RWPE2 (cell line): ENCODE results near the gene CNTNAP5.

ENCODE experiments used
- ATAC-seq: fragments of 200-7000 bp; cut with Tn5 transposase; 3 replicates; pipeline ENCODE4 v1.9.1; 2021; ENCODE audit warnings: low read depth
- DNase-seq: peaks from one replicate; pipeline ENCODE4 v3.0.0-alpha.2; 2020; ENCODE audit warnings: low spot score
- H3K27ac ChIP-seq: fragments of 450-650 bp; 2 replicates; pipeline ENCODE4 v1.5.1; 2017; ENCODE audit warnings: mild to moderate bottlenecking; ENCODE audit not compliant: poor library complexity, severe bottlenecking
- H3K27me3 ChIP-seq: fragments of 250-450 bp; sonication (Bioruptor Pico); 2 replicates; pipeline ENCODE4 v1.5.1; 2021; ENCODE audit warnings: mild to moderate bottlenecking, moderate library complexity; ENCODE audit not compliant: insufficient read depth, poor library complexity, severe bottlenecking
- H3K36me3 ChIP-seq: fragments of 250-450 bp; sonication (Bioruptor Pico); 2 replicates; pipeline ENCODE4 v1.5.1; 2020; ENCODE audit warnings: low read depth, mild to moderate bottlenecking, moderate library complexity
- H3K4me1 ChIP-seq: fragments of 250-450 bp; sonication (Bioruptor Pico); 2 replicates; pipeline ENCODE4 v1.5.1; 2021; ENCODE audit warnings: mild to moderate bottlenecking, moderate library complexity; ENCODE audit not compliant: insufficient read depth, poor library complexity, severe bottlenecking
- H3K4me3 ChIP-seq: fragments of 250-450 bp; sonication (Bioruptor Pico); 2 replicates; pipeline ENCODE4 v1.5.1; 2021; ENCODE audit warnings: mild to moderate bottlenecking, moderate library complexity; ENCODE audit not compliant: severe bottlenecking
- H3K9me3 ChIP-seq: fragments of 250-450 bp; sonication (Bioruptor Pico); 2 replicates; pipeline ENCODE4 v1.5.1; 2021; ENCODE audit warnings: mild to moderate bottlenecking, moderate library complexity; ENCODE audit not compliant: severe bottlenecking
- CTCF ChIP-seq: fragments of 450-650 bp; IDR thresholded peaks from one replicate; pipeline ENCODE4 v1.5.1; 2017; ENCODE audit warnings: mild to moderate bottlenecking, moderate library complexity; ENCODE audit not compliant: poor library complexity, severe bottlenecking

Gene CNTNAP5

GRCh38 chr2:124327303-124327702 is 302.2 kb downstream of the CNTNAP5 start:
- TF ChIP-seq CTCF = no peak
- H3K27ac ChIP-seq = no peak overlapping the region
- H3K36me3 ChIP-seq = no peaks in the 10 kb centered on the region
- H3K4me3 ChIP-seq = no peak overlapping the region
- no peaks in the 10 kb centered on the region for H3K4me1 ChIP-seq
- no peak for ATAC-seq
- no peak for DNase-seq
- no peaks in the 10 kb centered on the region for H3K27me3 ChIP-seq
- H3K9me3 ChIP-seq = no peaks in the 10 kb centered on the region

DNA sequence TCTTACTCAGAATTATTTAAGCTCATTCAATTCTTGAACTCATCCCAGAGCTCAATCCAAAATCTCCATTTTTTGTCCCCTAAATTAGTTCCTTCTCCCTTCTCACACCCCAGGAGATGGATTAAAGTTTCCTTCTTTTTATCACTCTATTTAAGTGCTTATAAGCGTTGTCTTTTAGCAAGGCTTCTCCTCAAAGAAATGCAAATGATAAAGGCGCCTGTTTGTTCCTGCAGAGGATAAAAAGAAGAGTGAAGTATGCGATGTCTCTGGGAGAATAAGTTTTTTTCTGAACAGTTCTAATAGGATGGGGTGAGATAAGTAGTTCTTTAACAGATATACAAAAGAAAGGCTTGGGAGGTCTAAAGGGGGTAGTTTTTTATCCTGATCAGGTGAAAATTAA is 303.3 kb downstream of the CNTNAP5 start:
- Histone ChIP-seq H3K27me3 (no peaks in the 10 kb centered on the region), H3K9me3 (no peaks in the 10 kb centered on the region), H3K27ac (no peak overlapping the region), H3K4me3 (no peak overlapping the region), H3K36me3 (no peaks in the 10 kb centered on the region), H3K4me1 (no peaks in the 10 kb centered on the region)
- ATAC-seq (no peak), DNase-seq (no peak)
- no peak for TF ChIP-seq CTCF

- no peak for ATAC-seq
- DNase-seq = no peak
- Histone ChIP-seq H3K27me3 (no peaks in the 10 kb centered on the region), H3K36me3 (no peaks in the 10 kb centered on the region), H3K27ac (no peak overlapping the region), H3K9me3 (no peaks in the 10 kb centered on the region), H3K4me1 (no peaks in the 10 kb centered on the region), H3K4me3 (no peak overlapping the region)
- TF ChIP-seq CTCF = no peak
These were observed 308.7 kb downstream of the CNTNAP5 start for GRCh38 chr2:124333784-124334183.

DNA sequence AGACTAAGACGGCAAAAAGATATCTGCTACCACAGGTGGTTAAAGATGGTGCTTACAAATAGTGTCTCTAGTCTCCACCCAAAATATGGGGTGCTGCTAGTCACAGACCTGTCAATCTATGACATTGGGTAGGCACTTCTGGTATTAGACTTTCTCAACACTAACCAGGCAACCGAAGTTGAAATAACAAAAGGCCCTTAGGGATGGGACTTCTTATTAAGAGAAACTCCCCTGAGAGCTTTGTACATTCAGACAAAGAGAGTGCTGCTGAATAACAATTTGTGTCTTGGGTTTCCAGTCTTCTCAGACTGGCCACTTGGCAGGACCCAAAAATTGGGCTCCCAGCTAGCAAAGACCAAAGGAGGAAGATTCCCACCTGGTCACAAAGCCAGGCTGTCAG is 310.0 kb downstream of the CNTNAP5 start:
- Histone ChIP-seq H3K27me3 (no peaks in the 10 kb centered on the region), H3K4me3 (no peak overlapping the region), H3K36me3 (no peaks in the 10 kb centered on the region), H3K9me3 (no peaks in the 10 kb centered on the region), H3K4me1 (no peaks in the 10 kb centered on the region), H3K27ac (no peak overlapping the region)
- DNase-seq (no peak), ATAC-seq (no peak)
- no peak for TF ChIP-seq CTCF

DNA sequence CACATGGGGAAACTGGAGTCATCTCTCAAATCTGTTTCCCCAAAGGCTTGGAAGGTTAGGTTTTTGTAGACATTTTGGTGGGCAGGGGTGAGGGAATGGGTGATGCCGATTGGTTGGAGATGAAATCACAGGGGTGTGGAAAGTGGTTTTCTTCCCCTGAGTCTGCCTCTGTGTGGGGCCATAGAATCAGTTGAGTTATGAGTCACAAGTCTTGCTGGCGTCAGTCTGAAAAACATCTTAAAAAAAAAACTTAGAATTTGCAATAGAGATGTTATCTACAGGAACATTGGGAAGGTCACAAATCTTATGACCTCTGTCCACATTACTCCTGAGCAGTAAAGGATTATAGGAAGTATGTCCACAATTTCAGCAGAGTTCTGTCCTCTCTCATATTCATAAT is 314.6 kb downstream of the CNTNAP5 start:
- TF ChIP-seq CTCF = no peak
- no peaks in the 10 kb centered on the region for H3K36me3 ChIP-seq
- H3K4me3 ChIP-seq = no peak overlapping the region
- no peak for ATAC-seq
- no peak for DNase-seq
- H3K9me3 ChIP-seq = no peaks in the 10 kb centered on the region
- H3K4me1 ChIP-seq = no peaks in the 10 kb centered on the region
- H3K27ac ChIP-seq = no peak overlapping the region
- H3K27me3 ChIP-seq = no peaks in the 10 kb centered on the region
